Loucy (cell line): ENCODE data around the gene ADCY7.

Experiments used
- EZH2phosphoT487 ChIP-seq: fragments of 200-600 bp; IDR thresholded peaks from 2 replicates; pipeline ENCODE4 v1.6.1; 2018; ENCODE audit warnings: antibody characterized with exemption, mild to moderate bottlenecking, moderate library complexity, borderline replicate concordance
- TF ChIP-seq, protein P1 (sequence below): fragments of 200-600 bp; sonication (generic); conservative IDR thresholded peaks from 2 replicates; pipeline ENCODE4 v1.5.1; 2014; ENCODE audit warnings: mild to moderate bottlenecking, antibody characterized with exemption, low read length

DNA sequence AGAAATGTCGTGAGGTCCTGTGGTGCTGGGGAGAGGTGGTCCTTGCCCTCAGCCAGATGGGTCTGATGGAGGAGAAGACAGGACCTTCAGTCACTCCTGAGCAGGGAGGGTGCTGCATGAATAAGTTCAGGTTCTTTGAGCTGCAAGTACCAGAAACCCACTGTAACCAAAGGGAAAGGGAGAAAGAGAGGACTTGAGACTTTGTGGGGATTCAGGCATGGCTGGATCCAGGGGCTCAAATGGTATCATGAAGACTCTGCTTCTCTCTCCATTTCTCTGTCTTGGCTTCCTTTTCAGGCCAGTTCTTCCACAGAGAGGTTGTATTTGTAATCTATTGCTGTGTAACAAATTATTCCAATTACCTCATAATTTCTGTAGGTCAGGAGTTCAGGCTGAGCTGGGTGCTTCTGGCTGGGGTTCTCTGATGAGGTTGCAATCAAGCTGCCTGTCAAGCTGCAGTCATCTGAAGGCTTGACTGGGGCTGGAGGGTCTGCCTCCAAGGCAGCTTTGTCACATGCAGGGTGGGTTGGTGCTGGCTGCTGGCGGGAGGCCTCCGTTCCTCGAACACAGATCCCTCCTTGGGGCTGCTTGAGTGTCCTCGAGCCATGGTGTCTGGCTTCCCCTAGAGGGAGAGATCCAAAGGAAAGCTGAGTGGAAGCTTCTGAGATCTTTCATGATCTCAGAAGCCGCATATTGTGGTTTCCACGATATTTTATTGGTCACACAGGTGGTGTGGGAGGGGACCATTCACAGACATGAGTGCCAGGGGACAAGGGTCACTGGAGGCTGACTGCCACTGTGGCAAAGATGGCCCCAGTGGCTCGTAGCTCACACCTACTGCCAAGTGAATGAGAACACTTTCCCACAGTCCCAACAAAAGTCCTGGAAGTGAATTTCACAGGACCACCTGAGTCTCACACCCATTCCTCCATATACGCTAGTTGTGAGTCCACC lies 5.9 kb upstream of the ADCY7 start:
- TF ChIP-seq, protein P1, sequence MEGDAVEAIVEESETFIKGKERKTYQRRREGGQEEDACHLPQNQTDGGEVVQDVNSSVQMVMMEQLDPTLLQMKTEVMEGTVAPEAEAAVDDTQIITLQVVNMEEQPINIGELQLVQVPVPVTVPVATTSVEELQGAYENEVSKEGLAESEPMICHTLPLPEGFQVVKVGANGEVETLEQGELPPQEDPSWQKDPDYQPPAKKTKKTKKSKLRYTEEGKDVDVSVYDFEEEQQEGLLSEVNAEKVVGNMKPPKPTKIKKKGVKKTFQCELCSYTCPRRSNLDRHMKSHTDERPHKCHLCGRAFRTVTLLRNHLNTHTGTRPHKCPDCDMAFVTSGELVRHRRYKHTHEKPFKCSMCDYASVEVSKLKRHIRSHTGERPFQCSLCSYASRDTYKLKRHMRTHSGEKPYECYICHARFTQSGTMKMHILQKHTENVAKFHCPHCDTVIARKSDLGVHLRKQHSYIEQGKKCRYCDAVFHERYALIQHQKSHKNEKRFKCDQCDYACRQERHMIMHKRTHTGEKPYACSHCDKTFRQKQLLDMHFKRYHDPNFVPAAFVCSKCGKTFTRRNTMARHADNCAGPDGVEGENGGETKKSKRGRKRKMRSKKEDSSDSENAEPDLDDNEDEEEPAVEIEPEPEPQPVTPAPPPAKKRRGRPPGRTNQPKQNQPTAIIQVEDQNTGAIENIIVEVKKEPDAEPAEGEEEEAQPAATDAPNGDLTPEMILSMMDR, result no peak
- no peak for TF ChIP-seq EZH2phosphoT487
